Neural progenitor cell (in vitro differentiated cells): ENCODE data around the gene SRGAP3. TPM values are rescaled to one million over a fixed set of nuclear protein-coding genes. Genes with fewer than 3 reads are reported as not detected.

Experiments
- DNase-seq: peaks from one replicate; pipeline ENCODE4 v3.0.0-alpha.2; 2016; ENCODE audit warnings: low spot score
- H2AFZ ChIP-seq: fragments of 200-600 bp; sonication (generic); replicated peaks from 2 replicates; pipeline ENCODE4 v1.6.1; 2016; ENCODE audit warnings: antibody characterized with exemption
- H3F3A ChIP-seq: fragments of 200-600 bp; sonication (generic); 2 replicates; pipeline ENCODE4 v1.6.1; 2016; ENCODE audit warnings: antibody characterized with exemption, low read depth
- H3K27ac ChIP-seq: fragments of 200-600 bp; sonication (generic); 2 replicates; pipeline ENCODE4 v1.5.1; 2016; ENCODE audit warnings: mild to moderate bottlenecking
- H3K27me3 ChIP-seq: fragments of 200-600 bp; sonication (generic); 2 replicates; pipeline ENCODE4 v1.6.1; 2016; ENCODE audit warnings: mild to moderate bottlenecking, moderate library complexity
- H3K36me3 ChIP-seq: fragments of 200-600 bp; sonication (generic); 2 replicates; pipeline ENCODE4 v1.5.1; 2016
- H3K4me1 ChIP-seq: fragments of 200-600 bp; sonication (generic); 2 replicates; pipeline ENCODE4 v1.6.1; 2016; ENCODE audit warnings: mixed run types
- H3K4me2 ChIP-seq: fragments of 200-600 bp; sonication (generic); 2 replicates; pipeline ENCODE4 v1.6.1; 2016
- H3K4me3 ChIP-seq: fragments of 200-600 bp; sonication (generic); 2 replicates; pipeline ENCODE4 v1.5.1; 2016
- H3K79me2 ChIP-seq: fragments of 200-600 bp; sonication (generic); 2 replicates; pipeline ENCODE4 v1.6.1; 2016; ENCODE audit warnings: low read depth
- H3K9ac ChIP-seq: fragments of 200-600 bp; sonication (generic); 2 replicates; pipeline ENCODE4 v1.6.1; 2016
- H3K9me3 ChIP-seq: fragments of 200-600 bp; sonication (generic); 2 replicates; pipeline ENCODE4 v1.5.1; 2016; ENCODE audit warnings: low read depth
- H4K20me1 ChIP-seq: fragments of 200-600 bp; sonication (generic); 2 replicates; pipeline ENCODE4 v1.6.1; 2016; ENCODE audit warnings: low read depth
- H3K27ac Mint-ChIP-seq: 3 replicates; pipeline ENCODE4 v1.8.0; 2021; ENCODE audit warnings: mixed read lengths
- H3K27me3 Mint-ChIP-seq: 2 replicates; pipeline ENCODE4 v1.8.0; 2022; ENCODE audit warnings: low read depth, mild to moderate bottlenecking, inconsistent platforms, moderate library complexity, mixed read lengths; ENCODE audit not compliant: insufficient read depth
- H3K36me3 Mint-ChIP-seq: 3 replicates; pipeline ENCODE4 v1.8.0; 2021; ENCODE audit warnings: mixed read lengths
- H3K4me1 Mint-ChIP-seq: 3 replicates; pipeline ENCODE4 v1.8.0; 2021; ENCODE audit warnings: mixed read lengths
- H3K4me3 Mint-ChIP-seq: 3 replicates; pipeline ENCODE4 v1.8.0; 2021; ENCODE audit warnings: mild to moderate bottlenecking, moderate library complexity, mixed read lengths
- H3K9me3 Mint-ChIP-seq: 3 replicates; pipeline ENCODE4 v1.8.0; 2020; ENCODE audit warnings: mixed read lengths
- EZH2 ChIP-seq: fragments of 200-600 bp; sonication (generic); IDR thresholded peaks from 2 replicates; pipeline ENCODE4 v1.6.1; 2017; ENCODE audit warnings: antibody characterized with exemption, mild to moderate bottlenecking, moderate library complexity
- EZH2phosphoT487 ChIP-seq: fragments of 200-600 bp; sonication (generic); IDR thresholded peaks from 2 replicates; pipeline ENCODE4 v1.6.1; 2017; ENCODE audit warnings: antibody characterized with exemption
- total RNA-seq: library from RNA; depleted of rRNA; stranded (reverse); fragments of >200 nt; gene quantifications from 2 replicates; pipeline ENCODE4 v1.2.3, GENCODE V29; 2015; ENCODE audit warnings: low replicate concordance
- TF ChIP-seq, protein P1 (sequence below): fragments of 200-600 bp; sonication (generic); IDR thresholded peaks from 2 replicates; pipeline ENCODE4 v1.5.1; 2017; ENCODE audit warnings: antibody characterized with exemption, mild to moderate bottlenecking

SRGAP3 gene
- total RNA-seq, 1 donor from 2014 or later: 59.3 TPM

DNA sequence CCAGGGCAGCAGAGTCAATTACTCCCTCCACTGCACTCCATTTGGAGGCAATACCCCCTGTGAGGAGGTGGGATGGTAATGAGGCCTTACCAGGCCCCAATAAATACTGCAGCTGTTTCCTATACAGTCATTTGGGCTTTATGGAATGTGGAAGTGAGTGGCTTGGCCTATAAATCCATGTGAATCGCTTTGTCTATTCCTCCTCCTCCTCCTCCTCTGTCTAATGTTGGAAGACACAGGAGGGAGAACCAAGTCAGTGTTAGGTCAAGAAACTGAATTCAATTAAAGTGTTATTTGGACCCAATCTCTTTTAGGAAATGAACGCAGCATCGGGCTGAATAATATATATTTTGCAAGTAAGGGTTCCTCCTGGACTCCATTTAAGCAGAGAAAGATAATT, 17.3 kb upstream of the SRGAP3 start:
- H3K36me3 Mint-ChIP-seq: no peaks in the 10 kb centered on the region
- peaks cover 4% of the 10 kb centered on the region for H3K27me3 Mint-ChIP-seq
- H3K27ac Mint-ChIP-seq: peak overlapping the region; percentile 1

GRCh38 chr3:9260305-9260704, 10.9 kb upstream of the SRGAP3 start:
- H3F3A ChIP-seq: no peaks in the 10 kb centered on the region
- peak overlapping the region; percentile 63 for H2AFZ ChIP-seq
- no peaks in the 10 kb centered on the region for H3K36me3 ChIP-seq
- H3K4me3 ChIP-seq: no peak overlapping the region
- Mint-ChIP-seq H3K4me1 (peaks cover 8% of the 10 kb centered on the region), H3K27ac (peak overlapping the region; percentile 80), H3K36me3 (no peaks in the 10 kb centered on the region), H3K4me3 (no peak overlapping the region), H3K9me3 (peaks cover 28% of the 10 kb centered on the region), H3K27me3 (peaks cover 10% of the 10 kb centered on the region)
- no peaks in the 10 kb centered on the region for H4K20me1 ChIP-seq
- H3K27me3 ChIP-seq: no peaks in the 10 kb centered on the region
- DNase-seq: no peak
- TF ChIP-seq, protein P1, sequence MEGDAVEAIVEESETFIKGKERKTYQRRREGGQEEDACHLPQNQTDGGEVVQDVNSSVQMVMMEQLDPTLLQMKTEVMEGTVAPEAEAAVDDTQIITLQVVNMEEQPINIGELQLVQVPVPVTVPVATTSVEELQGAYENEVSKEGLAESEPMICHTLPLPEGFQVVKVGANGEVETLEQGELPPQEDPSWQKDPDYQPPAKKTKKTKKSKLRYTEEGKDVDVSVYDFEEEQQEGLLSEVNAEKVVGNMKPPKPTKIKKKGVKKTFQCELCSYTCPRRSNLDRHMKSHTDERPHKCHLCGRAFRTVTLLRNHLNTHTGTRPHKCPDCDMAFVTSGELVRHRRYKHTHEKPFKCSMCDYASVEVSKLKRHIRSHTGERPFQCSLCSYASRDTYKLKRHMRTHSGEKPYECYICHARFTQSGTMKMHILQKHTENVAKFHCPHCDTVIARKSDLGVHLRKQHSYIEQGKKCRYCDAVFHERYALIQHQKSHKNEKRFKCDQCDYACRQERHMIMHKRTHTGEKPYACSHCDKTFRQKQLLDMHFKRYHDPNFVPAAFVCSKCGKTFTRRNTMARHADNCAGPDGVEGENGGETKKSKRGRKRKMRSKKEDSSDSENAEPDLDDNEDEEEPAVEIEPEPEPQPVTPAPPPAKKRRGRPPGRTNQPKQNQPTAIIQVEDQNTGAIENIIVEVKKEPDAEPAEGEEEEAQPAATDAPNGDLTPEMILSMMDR: no peak
- no peak for TF ChIP-seq EZH2
- TF ChIP-seq EZH2phosphoT487: no peak
- peaks cover 3% of the 10 kb centered on the region for H3K9me3 ChIP-seq
- H3K4me2 ChIP-seq: no peak overlapping the region
- no peaks in the 10 kb centered on the region for H3K4me1 ChIP-seq
- no peak overlapping the region for H3K9ac ChIP-seq
- no peaks in the 10 kb centered on the region for H3K79me2 ChIP-seq
- H3K27ac ChIP-seq: no peak overlapping the region

More for the DNA sequence above, 17.3 kb upstream of the SRGAP3 start:
- H3K4me3 Mint-ChIP-seq: no peak overlapping the region
- H3K9me3 Mint-ChIP-seq: peaks cover 23% of the 10 kb centered on the region
- no peak for DNase-seq
- Histone ChIP-seq H3K27ac (no peak overlapping the region), H3K4me2 (no peak overlapping the region), H3K79me2 (no peaks in the 10 kb centered on the region), H2AFZ (no peak overlapping the region), H3K4me1 (no peaks in the 10 kb centered on the region), H3K9ac (no peak overlapping the region), H3K4me3 (no peak overlapping the region), H4K20me1 (no peaks in the 10 kb centered on the region), H3K9me3 (no peaks in the 10 kb centered on the region), H3K36me3 (no peaks in the 10 kb centered on the region), H3K27me3 (no peaks in the 10 kb centered on the region), H3F3A (no peaks in the 10 kb centered on the region)
- peaks cover 26% of the 10 kb centered on the region for H3K4me1 Mint-ChIP-seq
- TF ChIP-seq EZH2phosphoT487: no peak
- no peak for TF ChIP-seq EZH2
- TF ChIP-seq, protein P1: no peak

GRCh38 chr3:9257092-9257491, 7.6 kb upstream of the SRGAP3 start:
- no peak overlapping the region for H3K9ac ChIP-seq
- peaks cover 10% of the 10 kb centered on the region for H3K27me3 Mint-ChIP-seq
- H3K36me3 ChIP-seq: no peaks in the 10 kb centered on the region
- no peaks in the 10 kb centered on the region for H3K27me3 ChIP-seq
- H3K4me1 ChIP-seq: no peaks in the 10 kb centered on the region
- H3K4me3 ChIP-seq: no peak overlapping the region
- H3K4me1 Mint-ChIP-seq: peaks cover 24% of the 10 kb centered on the region
- H3K36me3 Mint-ChIP-seq: no peaks in the 10 kb centered on the region
- no peak for DNase-seq
- TF ChIP-seq EZH2phosphoT487: no peak
- no peak for TF ChIP-seq EZH2
- TF ChIP-seq, protein P1: no peak
- H3K9me3 Mint-ChIP-seq: peaks cover 8% of the 10 kb centered on the region
- H3K27ac Mint-ChIP-seq: no peak overlapping the region
- no peak overlapping the region for H3K4me3 Mint-ChIP-seq
- H3F3A ChIP-seq: no peaks in the 10 kb centered on the region
- no peaks in the 10 kb centered on the region for H4K20me1 ChIP-seq
- no peak overlapping the region for H3K27ac ChIP-seq
- H3K4me2 ChIP-seq: no peak overlapping the region
- peaks cover 3% of the 10 kb centered on the region for H3K9me3 ChIP-seq
- no peaks in the 10 kb centered on the region for H3K79me2 ChIP-seq
- no peak overlapping the region for H2AFZ ChIP-seq
